Cortex of kidney (tissue), 1 donor: ENCODE data around the gene LSAMP.
"Not testable (repeated sequence)": the region's sequence is repeated elsewhere in the genome, so short reads cannot be mapped to it uniquely, and the experiment has no call there.

Experiments
- DNase-seq: peaks from one replicate; lab custom pipeline; 2025; lab: John Stamatoyannopoulos, UW

Gene LSAMP

GRCh38 chr3:115800065-115800464 is 645.2 kb downstream of the LSAMP start:
- not testable (repeated sequence) for DNase-seq

- no peak for DNase-seq
Observed at GRCh38 chr3:115792206-115792955, 652.9 kb downstream of the LSAMP start.

- not testable (repeated sequence) for DNase-seq
Observed at GRCh38 chr3:115791271-115792153, 653.8 kb downstream of the LSAMP start.

GRCh38 chr3:115790759-115791158 is 654.5 kb downstream of the LSAMP start:
- DNase-seq: no peak

GRCh38 chr3:115789481-115789880 is 655.8 kb downstream of the LSAMP start:
- DNase-seq: no peak

GRCh38 chr3:115788921-115789470 is 656.3 kb downstream of the LSAMP start:
- no peak for DNase-seq

GRCh38 chr3:115787818-115788217 is 657.5 kb downstream of the LSAMP start:
- no peak for DNase-seq

- no peak for DNase-seq
Observed at GRCh38 chr3:115785782-115786181, 659.5 kb downstream of the LSAMP start.

- DNase-seq: no peak
Observed at GRCh38 chr3:115784739-115785536, 660.3 kb downstream of the LSAMP start.

GRCh38 chr3:115783938-115784738 is 661.1 kb downstream of the LSAMP start:
- DNase-seq: no peak

- not testable (repeated sequence) for DNase-seq
Observed at GRCh38 chr3:115783426-115783825, 661.9 kb downstream of the LSAMP start.

- no peak for DNase-seq
Observed at GRCh38 chr3:115779011-115779410, 666.3 kb downstream of the LSAMP start.

- no peak for DNase-seq
Observed at GRCh38 chr3:115772951-115773350, 672.3 kb downstream of the LSAMP start.

GRCh38 chr3:115768661-115769060 is 676.6 kb downstream of the LSAMP start:
- DNase-seq: no peak

GRCh38 chr3:115766587-115767482 is 678.5 kb downstream of the LSAMP start:
- no peak for DNase-seq

- DNase-seq: no peak
Observed at GRCh38 chr3:115761927-115762305, 683.4 kb downstream of the LSAMP start.

- DNase-seq: no peak
Observed at GRCh38 chr3:115760716-115761115, 684.6 kb downstream of the LSAMP start.

- DNase-seq: no peak
Observed at GRCh38 chr3:115758076-115758763, 687.1 kb downstream of the LSAMP start.

GRCh38 chr3:115752978-115753377 is 692.3 kb downstream of the LSAMP start:
- not testable (repeated sequence) for DNase-seq
